H1 (cell line): ENCODE results near the gene NOL12. TPM values are rescaled to one million over a fixed set of nuclear protein-coding genes. Genes with fewer than 3 reads are reported as not detected.

Experiments used
- JUND ChIP-seq: IDR thresholded peaks from 2 replicates; pipeline ENCODE4 v1.6.1; 2011; ENCODE audit warnings: mild to moderate bottlenecking, improper control_type of control experiment, low read length
- RBBP5 ChIP-seq: IDR thresholded peaks from 2 replicates; pipeline ENCODE4 v1.7.1; 2012; ENCODE audit warnings: low read depth, mild to moderate bottlenecking, inconsistent platforms, low read length, moderate library complexity, borderline replicate concordance
- SAP30 ChIP-seq: fragments of 300-600 bp; sonication (generic); IDR thresholded peaks from 2 replicates; pipeline ENCODE4 v1.7.1; 2012; ENCODE audit warnings: low read length, moderate library complexity, mild to moderate bottlenecking, inconsistent platforms; ENCODE audit not compliant: insufficient read depth, insufficient replicate concordance
- SP2 ChIP-seq: IDR thresholded peaks from 2 replicates; pipeline ENCODE4 v1.6.1; 2012; ENCODE audit warnings: mild to moderate bottlenecking, low read length, inconsistent platforms
- polyA plus RNA-seq, 7 experiments: library from polyadenylated mRNA; depleted of rRNA in 3 of 7; stranded (reverse) in 5 of 7; unstranded in 2 of 7; fragments of >200 nt in 5 of 7; fragments of 200-250 nt in 2 of 7; gene quantifications; 1 replicate in 5 of 7; 2 replicates in 1 of 7; 4 replicates in 1 of 7; pipeline versions ENCODE4 v1.2.1 to v1.2.3, GENCODE V29; 2011 to 2013; ENCODE audit warnings: missing spikeins in 2 of 7, mixed read lengths in 2 of 7
- total RNA-seq: library from RNA; stranded (reverse); fragmentation: NEBNext Ultra II Directional; extraction: Animal tissue kit (Norgen Biotek cat#: 25700); gene quantifications from 2 replicates; pipeline ENCODE4 v1.2.1, GENCODE V29; 2021
- TF ChIP-seq, protein P1 (sequence below): IDR thresholded peaks from 2 replicates; pipeline ENCODE4 v1.6.1; 2011; ENCODE audit warnings: low read depth, mild to moderate bottlenecking, low read length; ENCODE audit not compliant: insufficient read depth

Gene NOL12
- total and polyA plus RNA-seq, 2 of the 8 experiments (the other 6 are each of a cell fraction or from before 2014, with no cell fraction given): 25.3 to 28.3 TPM

GRCh38 chr22:37664249-37665101 lies 21.7 kb upstream of the NOL12 start (continued):
- TF ChIP-seq, protein P1, sequence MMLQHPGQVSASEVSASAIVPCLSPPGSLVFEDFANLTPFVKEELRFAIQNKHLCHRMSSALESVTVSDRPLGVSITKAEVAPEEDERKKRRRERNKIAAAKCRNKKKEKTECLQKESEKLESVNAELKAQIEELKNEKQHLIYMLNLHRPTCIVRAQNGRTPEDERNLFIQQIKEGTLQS: no peak
- TF ChIP-seq SAP30 (no peak), JUND (no peak), RBBP5 (no peak), SP2 (no peak)
